Endothelial cell of umbilical vein (primary cell): ENCODE measurements around the gene PKN1. TPM values are rescaled to one million over a fixed set of nuclear protein-coding genes. Genes with fewer than 3 reads are reported as not detected.

Experiments used
- BruUV-seq: library from RNA; stranded (reverse); fragments of 400-500 nt; replicated peaks from 2 replicates; lab custom pipeline; 2021; lab: Mats Ljungman, UMichigan
- CTCF ChIA-PET: fragments of 300-600, 350-600 bp; sonication (Branson Sonifier 250); formaldehyde crosslinking; loops from one replicate; lab custom pipeline; 2021; ENCODE audit warnings: antibody characterized with exemption, inconsistent platforms; lab: Charles Lee
- POLR2A ChIA-PET: fragments of 300-600, 350-600 bp; sonication (Branson Sonifier 250); formaldehyde crosslinking; loops from one replicate; lab custom pipeline; 2021; ENCODE audit warnings: antibody characterized with exemption, inconsistent platforms; lab: Charles Lee
- DNase-seq: peaks from one replicate; pipeline ENCODE4 v3.0.0-alpha.2; 2011; ENCODE audit warnings: low read depth, low spot score
- FAIRE-seq: peaks from 2 replicates; lab custom pipeline; 2011; peaks lifted over from hg19 to GRCh38; lab: Jason Lieb, UNC
- H2AFZ ChIP-seq: 2 replicates; pipeline ENCODE4 v1.6.0; 2012; ENCODE audit warnings: low read depth, low read length, control low read depth, inconsistent platforms
- H3K27ac ChIP-seq: 2 replicates; pipeline ENCODE4 v1.5.1; 2011; ENCODE audit warnings: low read depth, mild to moderate bottlenecking, control low read depth, low read length, moderate library complexity; ENCODE audit not compliant: insufficient read depth
- H3K27me3 ChIP-seq, 2 experiments: 2 replicates each; pipeline versions ENCODE4 v1.6.0 to v1.6.1; 2011; ENCODE audit warnings: low read length in 2 of 2, mixed read lengths in 1 of 2; ENCODE audit not compliant: control insufficient read depth in 2 of 2, insufficient read depth in 2 of 2
- H3K36me3 ChIP-seq, 2 experiments: 2 replicates in 1 of 2; 3 replicates in 1 of 2; pipeline ENCODE4 v1.5.1; 2011; ENCODE audit warnings: low read length in 2 of 2, mild to moderate bottlenecking in 1 of 2, moderate library complexity in 1 of 2; ENCODE audit not compliant: control insufficient read depth in 2 of 2, insufficient read depth in 2 of 2; ENCODE audit errors: extremely low read depth in 1 of 2
- H3K4me1 ChIP-seq: 3 replicates; pipeline ENCODE4 v1.5.1; 2011; ENCODE audit warnings: mild to moderate bottlenecking, low read length; ENCODE audit not compliant: control insufficient read depth, insufficient read depth; ENCODE audit errors: extremely low read depth
- H3K4me2 ChIP-seq: 2 replicates; pipeline ENCODE4 v1.6.1; 2011; ENCODE audit warnings: low read length, control low read depth, mixed read lengths; ENCODE audit not compliant: insufficient read depth
- H3K4me3 ChIP-seq, 3 experiments: fragments of 200-600 bp in 1 of 3; sonication (generic), shearing (Covaris generic) in 1 of 3; replicated peaks in 1 of 3; 2 replicates each; pipeline ENCODE4 v1.5.1; 2011 to 2016; ENCODE audit warnings: control low read depth in 3 of 3, low read length in 3 of 3, mild to moderate bottlenecking in 2 of 3, inconsistent platforms in 1 of 3, low read depth in 1 of 3, moderate library complexity in 1 of 3; ENCODE audit not compliant: insufficient read depth in 1 of 3
- H3K79me2 ChIP-seq: 2 replicates; pipeline ENCODE4 v1.6.0; 2012; ENCODE audit warnings: low read length, inconsistent platforms; ENCODE audit not compliant: control insufficient read depth, insufficient read depth
- H3K9ac ChIP-seq: replicated peaks from 2 replicates; pipeline ENCODE3; 2011; ENCODE audit warnings: low read length, control low read depth; ENCODE audit not compliant: insufficient read depth; ENCODE audit errors: extremely low read depth
- H3K9me1 ChIP-seq: replicated peaks from 3 replicates; pipeline ENCODE4 v1.6.0; 2011; ENCODE audit warnings: mild to moderate bottlenecking, low read length; ENCODE audit not compliant: control insufficient read depth, insufficient read depth; ENCODE audit errors: extremely low read depth
- H3K9me3 ChIP-seq: replicated peaks from 2 replicates; pipeline ENCODE4 v1.5.1; 2012; ENCODE audit warnings: low read length, inconsistent platforms; ENCODE audit not compliant: control insufficient read depth, insufficient read depth
- H4K20me1 ChIP-seq: replicated peaks from 2 replicates; pipeline ENCODE3; 2011; ENCODE audit warnings: mild to moderate bottlenecking, low read length; ENCODE audit not compliant: control insufficient read depth, insufficient read depth; ENCODE audit errors: extremely low read depth
- EZH2 ChIP-seq: IDR thresholded peaks from 2 replicates; pipeline ENCODE4 v1.6.1; 2012; ENCODE audit warnings: borderline replicate concordance, low read depth, mild to moderate bottlenecking, moderate library complexity, low read length, inconsistent platforms; ENCODE audit not compliant: severe bottlenecking
- FOS ChIP-seq: IDR thresholded peaks from 2 replicates; pipeline ENCODE4 v1.6.1; 2011; ENCODE audit warnings: mild to moderate bottlenecking, low read length, moderate library complexity, borderline replicate concordance; ENCODE audit not compliant: insufficient read depth
- GATA2 ChIP-seq: IDR thresholded peaks from 2 replicates; pipeline ENCODE4 v1.7.0; 2011; ENCODE audit warnings: low read depth, mild to moderate bottlenecking, moderate library complexity, mixed read lengths, low read length; ENCODE audit not compliant: insufficient read length, insufficient read depth
- JUN ChIP-seq: IDR thresholded peaks from 2 replicates; pipeline ENCODE4 v1.6.1; 2011; ENCODE audit warnings: borderline replicate concordance, low read depth; ENCODE audit not compliant: insufficient read length, insufficient read depth
- MAX ChIP-seq: IDR thresholded peaks from 2 replicates; pipeline ENCODE4 v1.6.1; 2011; ENCODE audit not compliant: insufficient read depth, insufficient read length
- MYC ChIP-seq: IDR thresholded peaks from one replicate; pipeline ENCODE4 v1.6.1; 2011; ENCODE audit warnings: mild to moderate bottlenecking, low read depth, low read length
- POLR2A ChIP-seq: IDR thresholded peaks from 2 replicates; pipeline ENCODE4 v1.6.1; 2012; ENCODE audit warnings: low read depth, mild to moderate bottlenecking, control low read depth, low read length
- POLR2AphosphoS5 ChIP-seq: IDR thresholded peaks from 2 replicates; pipeline ENCODE4 v1.6.1; 2012; ENCODE audit warnings: low read depth, mild to moderate bottlenecking, control low read depth, low read length, moderate library complexity; ENCODE audit not compliant: insufficient read depth
- dilution Hi-C: fragments of 300-500 bp; cut with MboI; formaldehyde crosslinking; loops from one replicate; pipeline ENCODE4 v1.15.0; 2019; ENCODE audit warnings: low sequenced_read_pairs; ENCODE audit not compliant: extremely low pct_ligation_motif_present
- intact Hi-C: fragments of 100-400 bp; cut with micrococcal nuclease; formaldehyde crosslinking; loops from one replicate; pipeline ENCODE4 v1.10.0; 2022
- polyA plus RNA-seq, 4 experiments: library from polyadenylated mRNA; depleted of rRNA in 3 of 4; stranded (reverse) in 3 of 4; unstranded in 1 of 4; fragments of >200 nt; gene quantifications; 2 replicates each; pipeline versions ENCODE4 v1.2.1 to v1.2.3, GENCODE V29; 2011 to 2012; ENCODE audit warnings: missing spikeins in 1 of 4
- total RNA-seq: library from RNA; stranded (reverse); gene quantifications from 2 replicates; pipeline ENCODE4 v1.2.3, GENCODE V29; 2021
- TF ChIP-seq, protein P1 (sequence below), 2 donors: IDR thresholded peaks; 1 replicate in 1 of 2; 2 replicates in 1 of 2; pipeline ENCODE4 v1.5.1; 2011; ENCODE audit warnings: low read length in 2 of 2, mild to moderate bottlenecking in 2 of 2, moderate library complexity in 2 of 2, control low read depth in 1 of 2, inconsistent platforms in 1 of 2, low read depth in 1 of 2; ENCODE audit not compliant: insufficient read depth in 1 of 2; ENCODE audit errors: extremely low read depth in 1 of 2

Gene PKN1
- total and polyA plus RNA-seq, 2 donors (not counting 3 experiments of a cell fraction or from before 2014, with no cell fraction given): 148 to 302 TPM

- H3K9me3 ChIP-seq: no peaks in the 10 kb centered on the region
- no peak overlapping the region for H3K4me3 ChIP-seq
- TF ChIP-seq JUN (no peak), FOS (no peak), GATA2 (no peak), POLR2A (no peak), MAX (no peak), MYC (no peak), EZH2 (no peak), POLR2AphosphoS5 (no peak)
- TF ChIP-seq, protein P1, sequence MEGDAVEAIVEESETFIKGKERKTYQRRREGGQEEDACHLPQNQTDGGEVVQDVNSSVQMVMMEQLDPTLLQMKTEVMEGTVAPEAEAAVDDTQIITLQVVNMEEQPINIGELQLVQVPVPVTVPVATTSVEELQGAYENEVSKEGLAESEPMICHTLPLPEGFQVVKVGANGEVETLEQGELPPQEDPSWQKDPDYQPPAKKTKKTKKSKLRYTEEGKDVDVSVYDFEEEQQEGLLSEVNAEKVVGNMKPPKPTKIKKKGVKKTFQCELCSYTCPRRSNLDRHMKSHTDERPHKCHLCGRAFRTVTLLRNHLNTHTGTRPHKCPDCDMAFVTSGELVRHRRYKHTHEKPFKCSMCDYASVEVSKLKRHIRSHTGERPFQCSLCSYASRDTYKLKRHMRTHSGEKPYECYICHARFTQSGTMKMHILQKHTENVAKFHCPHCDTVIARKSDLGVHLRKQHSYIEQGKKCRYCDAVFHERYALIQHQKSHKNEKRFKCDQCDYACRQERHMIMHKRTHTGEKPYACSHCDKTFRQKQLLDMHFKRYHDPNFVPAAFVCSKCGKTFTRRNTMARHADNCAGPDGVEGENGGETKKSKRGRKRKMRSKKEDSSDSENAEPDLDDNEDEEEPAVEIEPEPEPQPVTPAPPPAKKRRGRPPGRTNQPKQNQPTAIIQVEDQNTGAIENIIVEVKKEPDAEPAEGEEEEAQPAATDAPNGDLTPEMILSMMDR (IDR thresholded peaks at IDR 0.05; ENCODE audit: extremely low read depth in 1 of 2, insufficient read depth in 1 of 2, low read depth in 1 of 2, low read length in 2 of 2): no peak
- H3K36me3 ChIP-seq: peaks cover 12 to 13% of the 10 kb centered on the region in 2 experiments
- peaks cover 28% of the 10 kb centered on the region for H3K79me2 ChIP-seq
- no peak for DNase-seq
- no peaks in the 10 kb centered on the region for H3K27me3 ChIP-seq
- H3K4me1 ChIP-seq: peaks cover 22% of the 10 kb centered on the region
- H3K9ac ChIP-seq: no peak overlapping the region
- dilution Hi-C loops: no loop called here
- POLR2A ChIA-PET: no interaction called here
- H4K20me1 ChIP-seq: no peaks in the 10 kb centered on the region
- no peak overlapping the region for H3K27ac ChIP-seq
- H3K4me2 ChIP-seq: no peak overlapping the region
- no peaks in the 10 kb centered on the region for H3K9me1 ChIP-seq
- intact Hi-C loops: no loop called here
- no TSS peak for BruUV-seq
- no peak overlapping the region for H2AFZ ChIP-seq
- no peak for FAIRE-seq
- CTCF ChIA-PET: no interaction called here
Observed at GRCh38 chr19:14512406-14512961, 79.4 kb downstream of the PKN1 start.
